H1 (cell line): ENCODE measurements around the gene SLN. TPM values are rescaled to one million over a fixed set of nuclear protein-coding genes. Genes with fewer than 3 reads are reported as not detected.

Experiments used
- ASH2L ChIP-seq: fragments of 200-600, 300-600 bp; sonication (generic); IDR thresholded peaks from one replicate; pipeline ENCODE4 v1.7.1; 2017; ENCODE audit warnings: low read length
- GTF2F1 ChIP-seq: IDR thresholded peaks from 2 replicates; pipeline ENCODE4 v1.6.1; 2012; ENCODE audit warnings: low read depth, low read length, improper control_type of control experiment, borderline replicate concordance
- HDAC6 ChIP-seq: IDR thresholded peaks from one replicate; pipeline ENCODE4 v1.7.1; 2012; ENCODE audit warnings: low read depth, mild to moderate bottlenecking, inconsistent platforms, low read length, moderate library complexity
- POLR2A ChIP-seq, 2 experiments: IDR thresholded peaks; 1 replicate in 1 of 2; 2 replicates in 1 of 2; pipeline ENCODE4 v1.6.1; 2011; ENCODE audit warnings: low read depth in 2 of 2, low read length in 2 of 2, mild to moderate bottlenecking in 2 of 2; ENCODE audit errors: control extremely low read depth in 1 of 2
- POLR2AphosphoS5 ChIP-seq: IDR thresholded peaks from 2 replicates; pipeline ENCODE4 v1.6.1; 2011; ENCODE audit warnings: low read depth, low read length
- RXRA ChIP-seq: IDR thresholded peaks from 2 replicates; pipeline ENCODE4 v1.6.1; 2011; ENCODE audit warnings: low read depth, mild to moderate bottlenecking, low read length, moderate library complexity; ENCODE audit not compliant: insufficient read depth
- SAP30 ChIP-seq: fragments of 300-600 bp; sonication (generic); IDR thresholded peaks from 2 replicates; pipeline ENCODE4 v1.7.1; 2012; ENCODE audit warnings: low read length, moderate library complexity, mild to moderate bottlenecking, inconsistent platforms; ENCODE audit not compliant: insufficient read depth, insufficient replicate concordance
- SP1 ChIP-seq: IDR thresholded peaks from 2 replicates; pipeline ENCODE4 v1.6.1; 2011; ENCODE audit warnings: low read depth, low read length
- TCF12 ChIP-seq: IDR thresholded peaks from 2 replicates; pipeline ENCODE4 v1.6.1; 2011; ENCODE audit warnings: low read depth, mild to moderate bottlenecking, low read length
- polyA plus RNA-seq, 7 experiments: library from polyadenylated mRNA; depleted of rRNA in 3 of 7; stranded (reverse) in 5 of 7; unstranded in 2 of 7; fragments of >200 nt in 5 of 7; fragments of 200-250 nt in 2 of 7; gene quantifications; 1 replicate in 5 of 7; 2 replicates in 1 of 7; 4 replicates in 1 of 7; pipeline versions ENCODE4 v1.2.1 to v1.2.3, GENCODE V29; 2011 to 2013; ENCODE audit warnings: missing spikeins in 2 of 7, mixed read lengths in 2 of 7
- total RNA-seq: library from RNA; stranded (reverse); fragmentation: NEBNext Ultra II Directional; extraction: Animal tissue kit (Norgen Biotek cat#: 25700); gene quantifications from 2 replicates; pipeline ENCODE4 v1.2.1, GENCODE V29; 2021
- TF ChIP-seq, protein P1 (sequence below): fragments of 300-600 bp; sonication (generic); IDR thresholded peaks from 2 replicates; pipeline ENCODE4 v1.7.1; 2012; ENCODE audit warnings: low read length, moderate library complexity, mild to moderate bottlenecking, inconsistent platforms; ENCODE audit not compliant: insufficient replicate concordance

The SLN gene
- total and polyA plus RNA-seq, 2 of the 8 experiments (the other 6 are each of a cell fraction or from before 2014, with no cell fraction given), result not detected

DNA sequence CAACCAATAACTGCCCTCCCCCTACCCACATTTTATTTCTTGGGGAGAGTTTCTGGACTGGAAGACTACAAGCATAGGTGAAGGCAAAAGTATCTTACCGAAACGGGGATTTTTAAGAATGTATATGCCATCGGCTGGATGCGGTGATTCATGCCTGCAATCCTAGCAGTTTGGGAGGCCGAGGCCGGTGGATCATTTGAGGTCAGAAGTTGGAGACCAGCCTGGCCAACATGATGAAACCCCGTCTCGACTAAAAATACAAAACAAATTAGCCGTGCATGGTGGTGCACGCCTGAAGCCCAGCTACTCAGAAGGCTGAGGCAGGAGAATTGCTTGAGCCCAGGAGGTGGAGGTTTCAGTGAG is 20.8 kb upstream of the SLN start (continued):
- TF ChIP-seq, protein P1, sequence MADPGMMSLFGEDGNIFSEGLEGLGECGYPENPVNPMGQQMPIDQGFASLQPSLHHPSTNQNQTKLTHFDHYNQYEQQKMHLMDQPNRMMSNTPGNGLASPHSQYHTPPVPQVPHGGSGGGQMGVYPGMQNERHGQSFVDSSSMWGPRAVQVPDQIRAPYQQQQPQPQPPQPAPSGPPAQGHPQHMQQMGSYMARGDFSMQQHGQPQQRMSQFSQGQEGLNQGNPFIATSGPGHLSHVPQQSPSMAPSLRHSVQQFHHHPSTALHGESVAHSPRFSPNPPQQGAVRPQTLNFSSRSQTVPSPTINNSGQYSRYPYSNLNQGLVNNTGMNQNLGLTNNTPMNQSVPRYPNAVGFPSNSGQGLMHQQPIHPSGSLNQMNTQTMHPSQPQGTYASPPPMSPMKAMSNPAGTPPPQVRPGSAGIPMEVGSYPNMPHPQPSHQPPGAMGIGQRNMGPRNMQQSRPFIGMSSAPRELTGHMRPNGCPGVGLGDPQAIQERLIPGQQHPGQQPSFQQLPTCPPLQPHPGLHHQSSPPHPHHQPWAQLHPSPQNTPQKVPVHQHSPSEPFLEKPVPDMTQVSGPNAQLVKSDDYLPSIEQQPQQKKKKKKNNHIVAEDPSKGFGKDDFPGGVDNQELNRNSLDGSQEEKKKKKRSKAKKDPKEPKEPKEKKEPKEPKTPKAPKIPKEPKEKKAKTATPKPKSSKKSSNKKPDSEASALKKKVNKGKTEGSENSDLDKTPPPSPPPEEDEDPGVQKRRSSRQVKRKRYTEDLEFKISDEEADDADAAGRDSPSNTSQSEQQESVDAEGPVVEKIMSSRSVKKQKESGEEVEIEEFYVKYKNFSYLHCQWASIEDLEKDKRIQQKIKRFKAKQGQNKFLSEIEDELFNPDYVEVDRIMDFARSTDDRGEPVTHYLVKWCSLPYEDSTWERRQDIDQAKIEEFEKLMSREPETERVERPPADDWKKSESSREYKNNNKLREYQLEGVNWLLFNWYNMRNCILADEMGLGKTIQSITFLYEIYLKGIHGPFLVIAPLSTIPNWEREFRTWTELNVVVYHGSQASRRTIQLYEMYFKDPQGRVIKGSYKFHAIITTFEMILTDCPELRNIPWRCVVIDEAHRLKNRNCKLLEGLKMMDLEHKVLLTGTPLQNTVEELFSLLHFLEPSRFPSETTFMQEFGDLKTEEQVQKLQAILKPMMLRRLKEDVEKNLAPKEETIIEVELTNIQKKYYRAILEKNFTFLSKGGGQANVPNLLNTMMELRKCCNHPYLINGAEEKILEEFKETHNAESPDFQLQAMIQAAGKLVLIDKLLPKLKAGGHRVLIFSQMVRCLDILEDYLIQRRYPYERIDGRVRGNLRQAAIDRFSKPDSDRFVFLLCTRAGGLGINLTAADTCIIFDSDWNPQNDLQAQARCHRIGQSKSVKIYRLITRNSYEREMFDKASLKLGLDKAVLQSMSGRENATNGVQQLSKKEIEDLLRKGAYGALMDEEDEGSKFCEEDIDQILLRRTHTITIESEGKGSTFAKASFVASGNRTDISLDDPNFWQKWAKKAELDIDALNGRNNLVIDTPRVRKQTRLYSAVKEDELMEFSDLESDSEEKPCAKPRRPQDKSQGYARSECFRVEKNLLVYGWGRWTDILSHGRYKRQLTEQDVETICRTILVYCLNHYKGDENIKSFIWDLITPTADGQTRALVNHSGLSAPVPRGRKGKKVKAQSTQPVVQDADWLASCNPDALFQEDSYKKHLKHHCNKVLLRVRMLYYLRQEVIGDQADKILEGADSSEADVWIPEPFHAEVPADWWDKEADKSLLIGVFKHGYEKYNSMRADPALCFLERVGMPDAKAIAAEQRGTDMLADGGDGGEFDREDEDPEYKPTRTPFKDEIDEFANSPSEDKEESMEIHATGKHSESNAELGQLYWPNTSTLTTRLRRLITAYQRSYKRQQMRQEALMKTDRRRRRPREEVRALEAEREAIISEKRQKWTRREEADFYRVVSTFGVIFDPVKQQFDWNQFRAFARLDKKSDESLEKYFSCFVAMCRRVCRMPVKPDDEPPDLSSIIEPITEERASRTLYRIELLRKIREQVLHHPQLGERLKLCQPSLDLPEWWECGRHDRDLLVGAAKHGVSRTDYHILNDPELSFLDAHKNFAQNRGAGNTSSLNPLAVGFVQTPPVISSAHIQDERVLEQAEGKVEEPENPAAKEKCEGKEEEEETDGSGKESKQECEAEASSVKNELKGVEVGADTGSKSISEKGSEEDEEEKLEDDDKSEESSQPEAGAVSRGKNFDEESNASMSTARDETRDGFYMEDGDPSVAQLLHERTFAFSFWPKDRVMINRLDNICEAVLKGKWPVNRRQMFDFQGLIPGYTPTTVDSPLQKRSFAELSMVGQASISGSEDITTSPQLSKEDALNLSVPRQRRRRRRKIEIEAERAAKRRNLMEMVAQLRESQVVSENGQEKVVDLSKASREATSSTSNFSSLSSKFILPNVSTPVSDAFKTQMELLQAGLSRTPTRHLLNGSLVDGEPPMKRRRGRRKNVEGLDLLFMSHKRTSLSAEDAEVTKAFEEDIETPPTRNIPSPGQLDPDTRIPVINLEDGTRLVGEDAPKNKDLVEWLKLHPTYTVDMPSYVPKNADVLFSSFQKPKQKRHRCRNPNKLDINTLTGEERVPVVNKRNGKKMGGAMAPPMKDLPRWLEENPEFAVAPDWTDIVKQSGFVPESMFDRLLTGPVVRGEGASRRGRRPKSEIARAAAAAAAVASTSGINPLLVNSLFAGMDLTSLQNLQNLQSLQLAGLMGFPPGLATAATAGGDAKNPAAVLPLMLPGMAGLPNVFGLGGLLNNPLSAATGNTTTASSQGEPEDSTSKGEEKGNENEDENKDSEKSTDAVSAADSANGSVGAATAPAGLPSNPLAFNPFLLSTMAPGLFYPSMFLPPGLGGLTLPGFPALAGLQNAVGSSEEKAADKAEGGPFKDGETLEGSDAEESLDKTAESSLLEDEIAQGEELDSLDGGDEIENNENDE, result no peak
- TF ChIP-seq POLR2AphosphoS5 (no peak), TCF12 (no peak), POLR2A (IDR thresholded peaks at IDR 0.05; ENCODE audit: control extremely low read depth in 1 of 2, low read depth in 2 of 2, low read length in 2 of 2) (no peak), GTF2F1 (no peak), RXRA (no peak), SP1 (no peak), SAP30 (no peak), HDAC6 (no peak), ASH2L (no peak)
